IMR-90 (cell line): Measurements from ENCODE around the gene CABP5.

Source experiments
- CHD1 ChIP-seq: IDR thresholded peaks from 2 replicates; pipeline ENCODE4 v1.6.1; 2012; ENCODE audit warnings: low read depth, low read length, improper control_type of control experiment
- CTCF ChIP-seq: conservative IDR thresholded peaks from 2 replicates; pipeline ENCODE4 v1.5.1; 2012; ENCODE audit warnings: mild to moderate bottlenecking, low read depth, low read length, improper control_type of control experiment
- POLR2A ChIP-seq: IDR thresholded peaks from 2 replicates; pipeline ENCODE4 v1.6.1; 2012; ENCODE audit warnings: mild to moderate bottlenecking, low read depth, low read length
- RAD21 ChIP-seq: IDR thresholded peaks from 2 replicates; pipeline ENCODE4 v1.6.1; 2012; ENCODE audit warnings: low read length, improper control_type of control experiment
- RFX5 ChIP-seq: IDR thresholded peaks from 2 replicates; pipeline ENCODE4 v1.8.0; 2012; ENCODE audit warnings: low read depth, mild to moderate bottlenecking, low read length, moderate library complexity
- USF2 ChIP-seq: fragments of 150-350 bp; IDR thresholded peaks from 2 replicates; pipeline ENCODE4 v1.6.1; 2017; ENCODE audit warnings: mild to moderate bottlenecking, antibody characterized with exemption, low read length, low read depth

GRCh38 chr19:48069435-48069834 lies 25.6 kb upstream of the CABP5 start:
- TF ChIP-seq CTCF (no peak), POLR2A (no peak), RFX5 (no peak), RAD21 (no peak), USF2 (no peak), CHD1 (no peak)
